ENCODE measurements around the gene CDHR1. TPM values are rescaled to one million over a fixed set of nuclear protein-coding genes. Genes with fewer than 3 reads are reported as not detected.

CDHR1 gene
- total RNA-seq, 1 experiment from 2014 or later, result not detected

DNA sequence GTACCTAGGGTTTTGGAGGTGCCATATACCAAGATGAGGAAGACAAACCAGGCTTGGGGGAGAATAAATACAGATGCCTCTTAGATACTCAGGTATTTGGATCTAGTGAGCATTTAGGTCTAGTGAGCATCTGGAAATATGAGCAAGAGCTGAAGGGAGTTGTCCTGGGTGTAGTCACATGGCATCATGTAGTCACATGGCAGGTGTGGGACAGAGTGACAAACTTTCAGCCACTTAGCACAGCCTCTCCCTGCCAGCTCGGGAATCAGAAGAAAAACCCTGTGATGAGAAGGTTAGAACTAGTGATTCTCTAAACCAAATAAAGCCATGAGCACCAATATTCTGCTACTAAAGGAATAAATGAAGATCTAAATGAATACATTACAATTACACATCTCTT is 74.8 kb downstream of the CDHR1 start:
- intact Hi-C loops (cut with micrococcal nuclease; ENCODE audit: unreplicated experiment), result no loop called here
- Histone ChIP-seq H3K4me2 (peak overlapping the region; percentile 11; the same call in 1 of the 2 replicates), H3K27me3 (ENCODE audit: insufficient read depth, low read depth) (peaks cover under 1% of the 10 kb centered on the region; the same call in 1 of the 2 replicates), H2AFZ (no peak overlapping the region), H3K4me3 (no peak overlapping the region), H3K4me1 (replicated peaks; ENCODE audit: insufficient read depth) (peaks cover 20% of the 10 kb centered on the region), H3F3A (ENCODE audit: insufficient read depth, low read depth) (peaks cover 19% of the 10 kb centered on the region), H3K9me2 (ENCODE audit: insufficient read depth) (no peaks in the 10 kb centered on the region), H4K20me1 (ENCODE audit: insufficient read depth) (no peaks in the 10 kb centered on the region), H3K79me2 (ENCODE audit: low read depth) (no peaks in the 10 kb centered on the region), H3K36me3 (ENCODE audit: low read depth) (no peaks in the 10 kb centered on the region), H3K27ac (peak overlapping the region; percentile 64), H3K9me3 (ENCODE audit: insufficient read depth, low read depth) (no peaks in the 10 kb centered on the region)
- TF ChIP-seq EZH2 (IDR thresholded peaks at IDR 0.05; ENCODE audit: low read depth), result no peak
- POLR2A ChIA-PET (ENCODE audit: unreplicated experiment), result no interaction called here
- CTCF ChIA-PET, result no interaction called here
- DNase-seq, result no peak
- BruUV-seq (replicated peaks), result no TSS peak

Other genes with a start within 250 kb of the CDHR1 start
- 268 and 291 TPM in 2 replicates for gene GHITM, start 55.0 kb upstream of the CDHR1 start, total RNA-seq (2021)
- gene GPR15LG, start 20.7 kb upstream of the CDHR1 start, total RNA-seq (2021), result not detected in 2 replicates
- gene LRIT2, start 31.0 kb downstream of the CDHR1 start, total RNA-seq (2021), result not detected in 2 replicates
- gene LRIT1, start 47.0 kb downstream of the CDHR1 start, total RNA-seq (2021), result not detected in 2 replicates
- gene RGR, start 50.5 kb downstream of the CDHR1 start, total RNA-seq (2021), result not detected in 2 replicates
- 42.2 and 56.6 TPM in 2 replicates for gene CCSER2, start 134.1 kb downstream of the CDHR1 start, total RNA-seq (2021)

Data from PC-9 (cell line).